Measurements from ENCODE around the gene SUPT3H. TPM values are rescaled to one million over a fixed set of nuclear protein-coding genes. Genes with fewer than 3 reads are reported as not detected.

SUPT3H gene
- total RNA-seq, result 7.8 and 8.8 TPM in 2 replicates

GRCh38 chr6:45377554-45378333 lies at the start of gene SUPT3H:
TSS of gene SUPT3H (minus strand) at chr6:45377934.

GRCh38 chr6:45327956-45328522 lies 49.7 kb downstream of the SUPT3H start, which contains the start of gene RUNX2:
TSS of gene RUNX2 (plus strand) at chr6:45328330. CDS start at chr6:45328727, 397 bp downstream.

Small RNA genes within 50 kb of the gene (small RNA-seq; reads per million reads assigned to genes)
- gene MIR586, result not detected

Other genes with a start within 250 kb of the SUPT3H start
- not detected in 2 replicates for gene RUNX2, start 49.6 kb downstream of the SUPT3H start, total RNA-seq

All from thoracic aorta endothelial cell (primary cell).